Testis (tissue), 3 donors: ENCODE data around the gene MAP6. TPM values are rescaled to one million over a fixed set of nuclear protein-coding genes. Genes with fewer than 3 reads are reported as not detected.

Experiments used
- DNase-seq: peaks from one replicate; pipeline ENCODE4 v3.0.0-alpha.2; 2019
- H3K27ac ChIP-seq, 2 donors: fragments of 200-600 bp; sonication (generic); one replicate each; pipeline ENCODE4 v1.5.1; 2019
- H3K27me3 ChIP-seq: fragments of 200-600 bp; sonication (generic); one replicate; pipeline ENCODE4 v1.5.1; 2019
- H3K36me3 ChIP-seq: fragments of 200-600 bp; sonication (generic); one replicate; pipeline ENCODE4 v1.5.1; 2017; ENCODE audit warnings: low read depth; ENCODE audit errors: missing control alignments
- H3K4me1 ChIP-seq: fragments of 200-600 bp; sonication (generic); one replicate; pipeline ENCODE4 v1.5.1; 2019
- H3K4me3 ChIP-seq, 2 donors: fragments of 200-600 bp; sonication (generic); one replicate each; pipeline ENCODE4 v1.5.1; 2017 to 2019
- H3K9me3 ChIP-seq: fragments of 200-600 bp; sonication (generic); one replicate; pipeline ENCODE4 v1.5.1; 2017
- CTCF ChIP-seq, 3 experiments: fragments of 450-650 bp in 2 of 3; fragments of 200-600 bp in 1 of 3; sonication (generic) in 1 of 3; IDR thresholded peaks; one replicate each; pipeline ENCODE4 v1.5.1; 2016 to 2019; ENCODE audit warnings: antibody characterized with exemption in 3 of 3, mild to moderate bottlenecking in 2 of 3, moderate library complexity in 1 of 3
- POLR2A ChIP-seq: fragments of 450-650 bp; IDR thresholded peaks from one replicate; pipeline ENCODE4 v1.6.1; 2017; ENCODE audit warnings: antibody characterized with exemption, mild to moderate bottlenecking, moderate library complexity
- WGBS, 2 donors: methylation state at CpG; one replicate each; pipeline ENCODE4 v1.1.5; 2018; 5-methylcytosine and 5-hydroxymethylcytosine counted together
- intact Hi-C: fragments of 100-400 bp; cut with DNase I; formaldehyde crosslinking; loops from one replicate; pipeline ENCODE4 v1.15.1; 2023; ENCODE audit warnings: low total_unique reads
- polyA plus RNA-seq: library from polyadenylated mRNA; stranded (reverse); fragments of 350-450 nt; fragmentation: Illumina TruSeq; extraction: RNeasy Lipid Tissue Mini Kit (QIAGEN cat#74804); gene quantifications from one replicate; pipeline ENCODE4 v1.2.3, GENCODE V29; 2014; ENCODE audit warnings: low read depth, low replicate concordance; ENCODE audit not compliant: insufficient read depth
- total RNA-seq, 2 donors: library from RNA; depleted of rRNA; stranded (reverse); fragments of >200 nt; gene quantifications; one replicate each; pipeline ENCODE4 v1.2.3, GENCODE V29; 2016

MAP6 gene
- total and polyA plus RNA-seq, 3 donors from 2014 or later: 17.8 to 38.1 (median 23.8) TPM

DNA sequence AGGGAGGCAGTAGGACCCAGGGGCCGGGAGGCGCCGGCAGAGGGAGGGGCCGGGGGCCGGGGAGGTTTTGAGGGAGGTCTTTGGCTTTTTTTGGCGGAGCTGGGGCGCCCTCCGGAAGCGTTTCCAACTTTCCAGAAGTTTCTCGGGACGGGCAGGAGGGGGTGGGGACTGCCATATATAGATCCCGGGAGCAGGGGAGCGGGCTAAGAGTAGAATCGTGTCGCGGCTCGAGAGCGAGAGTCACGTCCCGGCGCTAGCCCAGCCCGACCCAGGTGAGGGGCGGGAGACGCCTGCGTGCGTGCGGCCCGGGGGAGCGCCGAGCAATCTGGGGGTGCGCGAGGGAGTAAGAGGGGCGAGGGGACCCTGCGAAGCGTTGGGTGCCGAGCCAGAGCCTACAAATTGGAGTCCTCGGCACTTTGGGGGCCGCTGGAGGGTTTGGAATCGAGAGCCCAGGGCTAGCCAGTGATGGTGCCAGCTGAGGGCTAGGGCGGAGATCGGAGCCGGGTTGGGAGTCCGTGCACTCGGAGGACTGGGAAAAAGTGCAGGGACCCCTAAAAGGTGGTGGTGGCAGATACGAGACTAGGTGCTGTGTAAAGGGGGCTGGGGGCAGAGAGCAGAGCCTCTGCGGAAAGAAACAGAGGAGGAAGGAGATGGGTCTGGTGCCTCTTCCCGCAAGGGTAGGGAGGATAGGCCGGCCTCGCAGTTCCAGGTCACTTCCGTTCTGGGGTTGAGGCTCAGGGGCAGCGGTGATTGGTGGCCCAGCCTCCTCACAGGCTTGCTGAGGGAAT, 106.6 kb downstream of the MAP6 start, which contains the start of gene SERPINH1:
Gene SERPINH1, plus strand, starts transcription at position 206 of the 788 bp plus-strand sequence. CDS start 4,097 bp downstream, outside the sequence.
- Histone ChIP-seq H3K27ac (peak within 1 kb of the TSS; percentile 99 to 100), H3K4me3 (peak within 1 kb of the TSS; percentile 94 to 98), H3K27me3 (no peaks in the 10 kb centered on the region), H3K9me3 (no peaks in the 10 kb centered on the region), H3K36me3 (no peaks in the 10 kb centered on the region), H3K4me1 (peaks cover 72% of the 10 kb centered on the region)
- no peak for TF ChIP-seq CTCF (IDR thresholded peaks at IDR 0.05)
- peak; percentile 33 for TF ChIP-seq POLR2A
- 0% methylated on average over 43 to 50 of the region's 51 CpGs for WGBS, 2 donors
- intact Hi-C loops: no loop called here
- DNase-seq: peak; percentile 91

- TF ChIP-seq CTCF (IDR thresholded peaks at IDR 0.05) (no peak), POLR2A (no peak)
- Histone ChIP-seq H3K36me3 (no peaks in the 10 kb centered on the region), H3K27me3 (no peaks in the 10 kb centered on the region), H3K4me1 (peaks cover 76% of the 10 kb centered on the region), H3K4me3 (peak overlapping the region; percentile 94 to 98), H3K9me3 (no peaks in the 10 kb centered on the region), H3K27ac (peak overlapping the region; percentile 99 to 100)
- no peak for DNase-seq
- intact Hi-C loops: no loop called here
- 12 to 16% methylated on average over 21 of the region's 21 CpGs for WGBS, 2 donors
Measured at GRCh38 chr11:75561426-75562047, 107.3 kb downstream of the MAP6 start.

DNA sequence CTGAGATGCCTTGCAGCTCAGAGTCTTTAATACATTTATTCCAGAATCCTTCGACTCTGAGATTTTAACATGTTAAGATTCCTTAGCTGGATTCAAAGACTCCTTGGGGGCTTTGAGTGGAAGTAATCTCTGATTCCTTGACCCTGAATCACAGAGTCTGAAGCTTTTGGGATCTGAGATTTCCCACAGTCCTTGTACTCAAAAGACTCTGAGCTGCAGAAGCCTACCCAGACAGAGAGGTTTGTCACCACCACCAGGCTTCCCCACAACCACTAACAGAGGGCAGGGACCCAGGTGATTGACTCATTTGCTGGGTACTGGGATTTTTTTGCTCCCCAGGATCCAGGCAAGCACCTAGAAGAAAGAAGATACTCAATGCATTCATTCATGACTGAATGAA, 108.2 kb downstream of the MAP6 start:
- no peaks in the 10 kb centered on the region for H3K36me3 ChIP-seq
- peaks cover 68% of the 10 kb centered on the region for H3K4me1 ChIP-seq
- WGBS, 2 donors: 55 to 67% methylated on average over 1 of the region's 1 CpG
- H3K27me3 ChIP-seq: no peaks in the 10 kb centered on the region
- TF ChIP-seq CTCF (IDR thresholded peaks at IDR 0.05) (no peak), POLR2A (no peak)
- no peaks in the 10 kb centered on the region for H3K9me3 ChIP-seq
- intact Hi-C loops: no loop called here
- peak overlapping the region; percentile 99 to 100 for H3K27ac ChIP-seq
- DNase-seq: no peak
- H3K4me3 ChIP-seq: no peak overlapping the region

DNA sequence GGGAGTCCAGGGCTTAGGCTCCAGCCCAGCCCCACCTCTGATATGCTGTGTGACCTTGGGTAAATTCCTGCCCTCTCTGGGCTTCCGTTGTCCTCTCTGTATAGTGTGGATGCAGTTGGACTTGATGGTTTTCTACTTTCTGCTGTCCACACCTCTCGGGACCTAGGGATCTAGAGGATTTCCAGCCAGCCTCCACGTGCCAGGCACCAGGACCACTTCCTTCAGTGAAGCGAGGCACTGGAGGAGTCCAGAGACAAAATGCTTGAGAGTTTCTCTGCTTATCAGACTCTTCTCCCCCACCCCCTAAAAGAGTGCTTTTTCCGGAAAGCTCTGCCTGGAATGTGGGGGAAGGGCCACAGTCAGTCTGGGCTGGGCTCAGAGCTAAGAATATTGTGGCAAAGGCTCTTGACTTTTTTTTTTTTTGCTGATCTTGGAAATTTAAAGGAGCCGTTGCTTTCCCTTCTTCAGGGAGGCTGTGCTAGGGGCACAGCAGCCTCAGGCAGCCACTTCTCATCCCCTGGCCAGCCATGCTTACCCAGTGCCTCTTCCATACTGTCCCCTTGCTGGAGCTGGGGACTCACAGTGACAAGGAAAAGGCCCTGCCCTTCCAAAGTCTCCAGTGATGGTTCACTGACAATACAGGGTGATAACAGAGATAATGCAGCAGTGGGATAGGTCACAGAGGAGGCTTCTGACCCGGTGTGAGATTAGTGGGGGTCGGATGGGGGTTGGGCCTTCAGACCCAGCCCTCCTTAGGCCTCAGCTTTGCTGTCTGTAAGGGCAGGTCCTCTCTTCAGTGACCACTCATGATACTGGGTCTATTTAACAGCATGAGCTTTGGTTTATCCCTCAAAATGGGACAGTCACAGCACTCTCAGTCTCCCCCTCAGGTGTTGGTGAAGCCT, 109.6 kb downstream of the MAP6 start:
- TF ChIP-seq CTCF (IDR thresholded peaks at IDR 0.05) (no peak), POLR2A (no peak)
- H3K36me3 ChIP-seq: no peaks in the 10 kb centered on the region
- no peaks in the 10 kb centered on the region for H3K27me3 ChIP-seq
- peaks cover 66% of the 10 kb centered on the region for H3K4me1 ChIP-seq
- no peak overlapping the region for H3K4me3 ChIP-seq
- no peaks in the 10 kb centered on the region for H3K9me3 ChIP-seq
- intact Hi-C loops: no loop called here
- WGBS, 2 donors: 29 to 53% methylated on average over 7 to 8 of the region's 8 CpGs
- DNase-seq: peak; percentile 67
- H3K27ac ChIP-seq: peak overlapping the region; percentile 82 to 100
